HG03342 (cell line): ENCODE measurements around the gene SEZ6L2.
"Not testable (repeated sequence)": the region's sequence is repeated elsewhere in the genome, so short reads cannot be mapped to it uniquely, and the experiment has no call there.

Source experiments
- ATAC-seq: cut with Tn5 transposase; IDR thresholded peaks from one replicate; pipeline ENCODE4 v1.9.1; 2021; ENCODE audit warnings: mild to moderate bottlenecking, moderate library complexity; ENCODE audit not compliant: unreplicated experiment

Gene SEZ6L2

DNA sequence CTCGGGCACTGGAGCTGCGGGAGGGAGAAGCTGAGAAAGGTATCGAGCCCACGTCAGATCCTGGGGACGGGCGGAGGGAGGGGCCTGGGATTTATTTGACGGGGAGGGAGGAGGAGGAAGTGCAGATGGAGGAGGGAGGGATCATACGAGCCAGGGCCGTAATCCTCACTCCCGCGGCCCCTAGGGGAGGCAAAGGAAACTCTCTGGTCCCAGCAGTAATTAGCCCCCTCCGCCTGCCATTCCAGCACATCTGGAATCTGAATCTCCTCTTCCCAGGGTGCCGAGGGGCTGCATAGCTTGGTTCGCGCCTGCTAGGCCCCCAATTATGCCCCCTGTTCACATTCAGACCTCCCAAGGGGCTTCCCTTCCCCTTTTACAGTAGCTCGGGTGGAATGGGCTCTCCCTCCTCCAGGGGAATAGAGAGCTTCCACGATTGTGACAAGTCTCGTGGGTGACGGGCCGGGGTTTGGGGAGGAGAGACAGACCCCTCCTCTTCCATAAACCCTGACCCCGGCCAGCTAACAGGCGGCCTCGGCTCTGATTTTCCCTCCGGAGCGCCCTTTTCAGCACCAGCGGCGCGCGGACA is at the start of gene SEZ6L2:
Gene SEZ6L2, minus strand, starts transcription at position 35 of the 586 bp plus-strand sequence. CDS start 531 bp downstream, outside the sequence.
- ATAC-seq, result no peak

DNA sequence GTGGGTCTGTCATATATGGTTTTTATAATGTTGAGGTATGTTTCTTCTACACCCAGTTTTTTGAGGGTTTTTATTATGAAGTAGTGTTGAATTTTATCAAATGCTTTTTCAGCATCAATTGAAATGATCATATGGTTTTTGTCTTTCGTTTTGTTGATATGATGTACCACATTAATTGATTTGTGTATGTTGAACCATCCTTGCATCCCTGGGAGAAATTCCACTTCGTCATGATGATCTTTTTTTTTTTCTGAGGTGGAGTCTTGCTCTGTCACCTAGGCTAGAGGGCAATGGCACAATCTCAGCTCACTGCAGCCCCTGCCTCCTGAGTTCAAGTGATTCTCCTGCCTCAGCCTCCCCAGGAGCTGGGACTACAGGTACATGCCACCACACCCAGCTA is 48.5 kb upstream of the SEZ6L2 start:
- no peak for ATAC-seq

- no peak for ATAC-seq
Measured at GRCh38 chr16:29943846-29944799, 44.8 kb upstream of the SEZ6L2 start.

DNA sequence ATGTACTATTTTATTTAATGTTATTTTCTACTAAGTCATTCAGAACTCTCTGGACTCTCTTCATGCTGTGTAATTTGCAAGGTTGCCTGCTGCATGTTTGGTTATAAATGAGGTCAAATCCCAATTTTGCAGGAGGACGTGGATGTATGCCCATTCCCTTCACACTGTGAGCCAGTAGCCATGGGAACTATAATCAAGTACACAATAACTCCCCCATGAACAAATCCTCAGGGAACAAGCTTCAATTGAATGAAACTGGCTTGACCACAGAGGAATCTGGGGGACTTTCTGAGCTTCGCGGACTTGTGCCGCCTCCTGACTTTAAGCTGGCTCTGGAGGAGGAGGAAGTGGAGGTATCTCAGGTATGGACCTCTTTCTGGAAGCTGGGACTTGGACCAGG is 41.3 kb upstream of the SEZ6L2 start:
- ATAC-seq, result no peak

DNA sequence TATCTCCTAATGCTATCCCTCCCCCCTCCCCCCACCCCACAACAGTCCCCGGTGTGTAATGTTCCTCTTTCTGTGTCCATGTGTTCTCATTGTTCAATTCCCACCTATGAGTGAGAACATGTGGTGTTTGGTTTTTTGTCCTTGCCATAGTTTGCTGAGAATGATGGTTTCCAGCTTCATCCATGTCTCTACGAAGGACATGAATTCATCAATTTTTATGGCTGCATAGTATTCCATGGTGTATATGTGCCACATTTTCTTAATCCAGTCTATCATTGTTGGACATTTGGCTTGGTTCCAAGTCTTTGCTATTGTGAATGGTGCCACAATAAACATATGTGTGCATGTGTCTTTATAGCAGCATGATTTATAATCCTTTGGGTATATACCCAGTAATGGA is 32.4 kb upstream of the SEZ6L2 start:
- ATAC-seq, result not testable (repeated sequence)

- no peak for ATAC-seq
Measured at GRCh38 chr16:29927070-29927905, 27.9 kb upstream of the SEZ6L2 start.

DNA sequence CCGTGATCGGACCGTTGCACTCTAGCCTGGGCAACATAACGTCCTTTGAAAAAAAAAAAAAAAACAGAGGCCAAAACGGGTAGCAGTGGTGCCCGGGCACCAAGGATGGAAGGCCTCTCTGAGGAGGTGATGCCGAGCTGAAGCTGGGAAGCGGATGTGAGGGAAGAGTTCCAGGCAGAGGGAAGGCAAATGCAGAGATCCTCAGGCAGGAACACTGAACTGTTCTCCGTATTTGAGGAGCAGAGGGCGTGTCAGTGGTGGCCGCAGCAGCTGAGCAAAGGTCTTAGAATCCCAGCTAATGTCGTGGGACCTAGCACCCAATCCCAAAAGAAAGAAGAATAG is 27.3 kb upstream of the SEZ6L2 start:
- ATAC-seq, result peak; percentile 5

DNA sequence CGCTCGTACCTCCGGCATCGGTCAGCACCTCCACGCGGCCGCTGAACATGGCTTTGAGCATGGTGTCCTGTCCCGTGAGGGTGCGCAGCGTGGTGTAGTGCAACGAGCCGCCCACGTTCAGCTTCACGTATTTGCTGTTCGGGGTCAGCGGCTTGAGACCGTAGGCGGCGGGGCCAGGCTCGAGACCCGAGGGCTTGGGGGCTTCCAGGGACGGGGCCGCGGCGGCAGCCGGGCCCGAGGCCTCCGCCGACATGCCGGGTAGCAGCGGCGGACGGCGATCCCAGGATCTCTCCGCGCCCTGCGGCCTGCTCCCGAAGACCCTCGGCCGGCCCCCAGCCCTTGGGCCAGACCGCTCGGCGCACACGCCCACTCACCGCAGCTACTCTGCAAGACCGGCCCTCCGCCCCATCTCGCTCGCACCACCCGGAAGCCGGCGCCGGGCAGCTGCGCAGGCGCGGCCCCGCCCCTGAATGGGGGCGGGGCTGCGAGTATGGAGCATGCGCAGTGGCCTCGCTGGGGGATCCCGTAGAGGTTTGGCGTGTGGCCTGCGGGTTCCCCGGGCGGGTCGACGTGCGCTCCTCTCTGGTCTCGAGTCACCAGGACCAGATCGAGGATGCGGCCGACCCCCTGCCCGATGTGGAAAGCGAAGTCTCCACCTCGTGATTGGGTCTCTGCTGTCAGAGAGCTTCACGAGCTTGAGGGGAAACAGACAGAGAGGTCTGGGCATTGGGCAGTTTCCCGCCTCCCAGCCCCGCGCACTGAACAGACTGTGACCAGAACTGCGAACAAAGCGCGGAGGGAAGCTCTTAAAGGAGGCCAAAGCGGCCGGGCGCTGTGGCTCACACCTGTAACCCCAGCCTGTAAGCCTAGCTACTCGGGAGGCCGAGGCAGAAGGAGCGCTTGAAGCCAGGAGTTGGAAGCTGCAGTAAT is 26.7 kb upstream of the SEZ6L2 start, which contains the start of gene KCTD13:
Gene KCTD13, minus strand, starts transcription at position 446 of the 930 bp plus-strand sequence. Its CDS starts 193 bp downstream, at position 253.
- ATAC-seq, result peak; percentile 78

DNA sequence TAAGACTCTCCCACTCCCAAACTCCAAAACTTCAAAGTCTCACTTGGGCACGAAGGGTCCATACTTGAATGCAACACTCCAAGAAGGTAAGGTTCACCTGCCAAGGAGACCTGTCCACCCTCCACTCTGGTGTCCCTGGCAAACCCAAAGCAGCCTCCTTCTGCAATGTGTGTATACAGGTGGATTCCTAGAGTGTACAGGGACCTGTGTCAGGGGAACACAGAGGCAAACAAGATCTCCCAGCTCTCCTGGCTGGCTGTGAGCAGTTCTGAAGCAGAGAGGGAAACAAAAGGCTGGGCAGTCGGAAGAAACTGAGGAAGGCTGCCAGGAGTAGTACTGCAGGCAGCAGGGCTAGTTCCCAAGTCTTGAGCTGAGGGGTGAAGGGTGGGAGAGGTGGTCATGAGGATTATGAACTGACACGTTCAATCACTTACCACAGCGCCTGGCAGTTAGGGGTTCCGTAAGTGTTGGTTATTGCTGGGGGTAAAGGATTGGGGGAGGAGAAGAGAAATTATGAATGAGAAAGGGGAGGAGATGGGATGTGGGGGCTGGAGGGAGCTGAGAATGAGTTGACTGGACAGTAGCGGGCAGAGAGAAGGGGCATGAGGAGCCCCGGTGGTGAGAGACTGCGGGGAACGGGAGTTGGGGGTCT is 25.9 kb upstream of the SEZ6L2 start:
- ATAC-seq, result no peak

GRCh38 chr16:29922986-29923501 is 23.7 kb upstream of the SEZ6L2 start:
- no peak for ATAC-seq

- ATAC-seq, result no peak
Measured at GRCh38 chr16:29922326-29922725, 23.0 kb upstream of the SEZ6L2 start.

DNA sequence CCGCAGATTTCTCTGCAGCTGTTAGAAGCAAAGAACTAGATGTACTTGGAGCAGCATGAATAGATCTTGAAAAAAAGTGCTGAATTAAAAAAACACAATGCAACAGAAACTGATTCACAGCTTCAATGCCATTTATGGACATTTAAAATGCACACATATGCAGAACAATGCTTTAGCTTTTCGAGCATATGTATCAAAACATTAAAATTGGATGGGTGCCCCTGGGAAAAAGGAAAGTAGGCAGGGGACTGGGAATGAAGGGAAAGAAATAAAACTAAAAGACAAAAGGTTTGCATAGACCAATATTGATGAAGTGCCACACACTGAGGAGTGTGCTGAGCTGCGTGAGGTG is 21.7 kb upstream of the SEZ6L2 start:
- ATAC-seq, result no peak

DNA sequence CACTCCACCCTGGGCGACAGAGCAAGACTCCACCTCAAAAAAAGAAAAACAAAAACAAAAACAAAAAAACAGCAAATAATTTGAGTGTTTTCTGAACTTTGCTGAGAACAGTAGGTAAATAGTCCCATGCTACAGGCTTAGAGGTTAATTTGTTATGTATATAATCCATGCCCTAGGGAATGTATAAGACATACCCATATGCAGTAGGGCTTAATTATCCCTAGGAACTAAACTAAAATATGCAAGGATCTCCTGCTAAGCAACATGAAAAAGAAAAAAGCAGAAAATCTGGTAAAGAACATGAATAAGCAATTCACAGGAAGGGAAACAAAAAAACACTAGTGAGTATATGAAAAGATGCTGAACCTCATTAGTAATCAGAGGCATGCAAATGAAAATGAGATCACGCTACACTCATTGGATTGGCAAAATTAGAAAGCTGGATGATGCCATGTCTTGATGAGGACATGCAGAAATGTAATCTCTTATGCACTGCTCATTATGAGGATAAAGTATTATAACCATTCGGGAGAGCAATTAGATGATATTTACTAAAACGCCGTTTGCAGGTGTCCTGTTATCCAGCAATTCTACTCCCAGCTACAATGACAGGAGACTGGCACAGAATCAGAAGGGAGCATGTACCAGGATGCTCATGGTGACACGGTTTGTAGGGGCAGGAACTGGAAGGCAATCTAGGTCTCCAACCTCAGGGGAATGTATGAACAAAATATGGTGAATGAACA is 21.1 kb upstream of the SEZ6L2 start:
- no peak for ATAC-seq

DNA sequence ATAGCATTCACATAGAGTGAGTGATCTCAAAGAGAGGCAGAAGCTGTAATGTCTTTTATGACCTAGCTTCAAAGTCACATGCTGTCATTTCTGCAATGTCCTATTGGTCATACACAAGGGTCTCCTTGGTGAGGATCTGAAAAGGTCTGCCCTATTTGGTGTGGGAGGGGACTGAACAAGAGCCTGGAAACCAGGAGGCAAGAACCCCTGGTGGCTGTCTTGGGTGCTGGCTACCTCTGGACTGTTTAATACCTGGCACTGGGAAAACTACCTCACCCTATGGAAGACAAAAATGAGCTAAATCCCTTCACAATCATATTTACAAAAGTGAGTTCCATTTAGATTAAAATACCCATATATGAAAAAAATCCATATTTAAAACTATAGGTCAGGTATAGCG is 17.6 kb upstream of the SEZ6L2 start:
- no peak for ATAC-seq

DNA sequence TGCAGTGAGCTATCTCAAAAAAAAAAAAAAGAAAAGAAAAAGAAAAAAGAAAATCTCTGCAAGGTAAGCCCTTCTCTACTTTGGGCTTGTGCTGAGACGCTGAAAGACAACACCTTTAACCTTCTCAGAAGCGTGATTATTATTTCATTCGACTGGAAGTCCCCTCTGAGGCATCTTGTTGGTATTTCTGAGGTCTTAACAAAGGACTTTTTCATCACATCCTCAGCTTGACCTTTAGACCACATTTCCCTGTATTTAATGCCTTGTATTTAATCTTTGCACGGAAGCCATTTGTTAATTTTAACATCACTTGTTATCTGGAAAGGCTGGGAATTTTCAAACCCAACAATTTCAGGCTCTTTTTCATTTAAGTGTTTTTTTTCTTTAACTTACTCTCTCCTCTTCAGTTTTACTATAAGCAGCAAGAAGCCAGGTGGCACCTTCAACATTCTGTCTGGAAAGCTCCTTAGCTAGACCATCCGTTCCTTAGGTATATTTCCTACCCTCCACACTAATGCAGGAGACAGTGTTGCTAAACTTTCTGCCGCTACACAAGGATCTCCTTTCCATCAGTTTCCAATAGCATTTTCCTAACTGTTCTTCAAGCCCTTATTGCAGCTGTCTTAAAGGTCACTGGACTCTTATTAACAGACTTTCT is 16.4 kb upstream of the SEZ6L2 start:
- ATAC-seq, result no peak

DNA sequence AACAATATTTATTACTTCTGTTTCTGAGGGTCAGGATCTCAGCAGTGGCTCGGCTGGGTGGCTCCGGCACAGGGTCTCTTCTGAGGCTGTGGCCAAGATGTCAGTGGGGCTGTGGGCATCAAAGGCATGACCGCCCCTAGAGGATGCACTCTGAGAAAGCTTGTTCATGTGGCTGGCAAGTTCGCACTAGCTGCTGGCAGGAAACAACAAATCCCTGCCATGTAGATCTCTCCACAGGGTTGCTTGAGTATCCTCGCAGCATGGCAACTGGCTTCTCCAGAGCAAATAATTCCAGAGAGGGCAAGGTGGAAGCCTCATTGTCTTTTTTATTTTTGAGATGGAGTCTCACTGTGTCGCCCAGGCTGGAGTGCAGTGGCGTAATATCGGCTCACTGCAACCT is 14.2 kb upstream of the SEZ6L2 start:
- no peak for ATAC-seq

DNA sequence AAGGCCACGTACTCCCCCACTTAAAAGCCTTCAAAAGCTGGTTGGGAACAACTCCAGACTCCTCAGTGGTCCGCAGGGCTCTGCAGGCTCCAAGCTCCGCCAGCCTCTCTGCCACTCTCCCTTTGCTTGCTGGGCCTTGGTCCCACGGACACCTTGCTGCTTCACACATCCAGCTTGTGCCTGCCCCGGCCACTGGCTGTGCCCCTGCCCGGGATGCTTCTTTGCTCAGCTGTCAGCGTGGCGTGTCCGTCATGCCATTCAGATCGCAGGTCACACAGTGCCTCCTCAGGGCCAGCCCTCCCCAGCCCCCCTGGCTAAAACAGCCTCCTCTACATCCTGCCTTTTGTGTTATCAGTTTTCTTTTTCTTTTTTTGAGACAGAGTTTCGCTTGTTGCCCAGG is 12.7 kb upstream of the SEZ6L2 start:
- ATAC-seq, result no peak

DNA sequence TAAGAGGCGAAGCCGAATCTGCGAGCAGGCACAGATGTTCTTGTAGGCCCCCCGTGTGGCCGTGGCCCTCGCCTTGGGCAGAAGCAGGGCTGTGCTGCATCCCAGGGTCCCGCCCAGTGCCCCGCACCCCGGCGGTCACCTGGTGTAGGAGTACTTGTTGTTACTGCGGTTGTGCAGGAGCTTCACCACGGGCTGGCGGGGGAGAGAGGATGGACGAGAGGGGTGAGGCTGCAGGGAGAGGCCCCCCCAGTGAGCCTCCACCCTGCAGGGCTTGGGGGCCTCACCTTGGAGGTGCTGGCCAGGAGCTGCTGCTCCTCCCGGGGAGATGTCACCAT is 12.3 kb upstream of the SEZ6L2 start:
- no peak for ATAC-seq
